HTERT RPE-1 (cell line): Measurements from ENCODE around the gene RRAS.
"Not testable (repeated sequence)": the region's sequence is repeated elsewhere in the genome, so short reads cannot be mapped to it uniquely, and the experiment has no call there.

Experiments
- in situ Hi-C: fragments of 300-500 bp; cut with MboI; formaldehyde crosslinking; loops from 4 replicates; pipeline ENCODE4 v1.14.3; 2020; ENCODE audit warnings: low sequenced_read_pairs

Gene RRAS

DNA sequence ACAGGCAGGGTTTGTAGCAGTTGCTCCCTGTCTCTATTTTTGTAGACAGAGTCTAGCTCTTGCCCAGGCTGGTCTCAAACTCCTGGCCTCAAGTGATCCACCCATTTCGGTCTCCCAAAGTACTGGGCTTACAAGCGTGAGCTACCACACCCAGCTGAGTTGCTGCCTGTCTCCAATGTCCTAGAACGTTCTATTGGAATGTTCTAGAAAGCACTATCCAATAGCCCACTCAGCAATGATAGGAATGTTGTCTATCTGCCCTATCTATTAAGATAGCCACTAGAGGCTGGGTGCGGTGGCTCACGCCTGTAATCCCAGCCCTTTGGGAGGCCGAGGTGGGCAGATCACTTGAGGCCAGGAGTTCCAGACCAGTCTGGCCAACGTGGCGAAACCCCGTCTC lies 6.7 kb downstream of the RRAS start:
- in situ Hi-C loops: not testable (repeated sequence)

DNA sequence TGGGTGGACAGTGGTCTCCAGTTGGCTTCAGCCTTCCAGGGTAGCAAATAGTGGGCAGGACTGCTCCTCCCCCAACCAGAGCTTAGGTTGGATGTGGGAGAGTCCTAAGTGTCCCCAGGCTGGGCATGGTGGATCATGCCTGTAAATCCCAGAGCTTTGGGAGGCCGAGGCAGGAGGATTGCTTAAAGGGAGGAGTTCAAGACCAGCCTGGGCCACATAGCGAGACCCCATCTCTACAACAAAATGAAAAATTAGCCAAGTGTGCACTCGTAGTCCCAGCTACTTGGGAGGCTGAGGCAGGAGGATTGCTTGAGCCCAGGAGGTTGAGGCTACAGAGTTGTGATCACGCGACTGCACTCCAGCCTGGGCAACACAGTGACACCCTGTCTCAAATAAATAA lies 7.4 kb downstream of the RRAS start:
- in situ Hi-C loops: no loop called here

DNA sequence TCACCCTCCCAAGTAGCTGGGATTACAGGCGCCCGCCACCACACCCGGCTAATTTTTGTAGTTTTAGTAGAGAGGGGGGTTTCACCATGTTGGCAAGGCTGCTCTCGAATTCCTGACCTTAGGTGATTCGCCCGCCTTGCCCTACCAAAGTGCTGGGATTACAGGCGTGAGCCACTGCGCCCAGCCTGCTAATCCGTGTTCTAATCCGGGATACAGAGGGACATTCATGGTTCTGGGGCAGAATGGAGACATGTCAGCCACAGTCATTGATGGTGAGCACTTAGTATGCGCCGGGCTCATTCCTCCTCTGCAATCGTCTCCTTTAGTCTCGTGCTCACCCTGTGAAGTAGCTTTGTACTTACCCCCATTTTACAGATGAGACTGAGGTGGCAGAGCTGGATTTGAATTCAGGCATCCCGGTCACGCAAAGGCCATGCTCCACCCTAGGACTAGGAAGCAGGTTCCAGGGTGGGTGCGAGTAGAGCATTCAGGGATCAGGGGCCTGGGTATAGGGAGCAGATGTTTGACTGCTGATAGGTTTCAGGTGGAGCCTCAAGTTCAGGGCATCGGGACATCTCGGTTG lies 8.2 kb downstream of the RRAS start:
- in situ Hi-C loops: no loop called here

- in situ Hi-C loops: no loop called here
Observed at GRCh38 chr19:49631014-49631588, 8.8 kb downstream of the RRAS start.

GRCh38 chr19:49629659-49630058 lies 10.3 kb downstream of the RRAS start:
- in situ Hi-C loops: no loop called here

DNA sequence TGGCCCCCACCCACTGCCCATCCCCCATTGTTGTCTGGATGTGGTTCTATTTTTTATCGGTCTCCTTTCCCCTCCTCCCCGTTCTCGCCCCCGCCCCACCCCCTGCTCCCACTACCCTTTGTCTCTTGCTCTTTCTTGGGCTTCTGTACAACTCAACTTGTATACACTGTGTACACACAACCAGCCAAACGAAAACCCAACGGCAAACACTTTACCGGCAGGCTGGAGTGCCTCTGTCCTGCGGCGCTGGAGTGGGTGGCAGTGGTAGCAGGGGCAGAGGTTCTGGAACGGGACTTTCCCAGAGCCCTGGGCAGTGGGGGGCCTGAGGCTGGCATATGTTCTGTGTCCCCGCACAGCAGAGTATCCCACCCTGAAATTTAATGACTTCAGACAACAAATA lies 13.7 kb downstream of the RRAS start:
- in situ Hi-C loops: no loop called here

- in situ Hi-C loops: no loop called here
Observed at GRCh38 chr19:49624967-49625910, 14.7 kb downstream of the RRAS start.

GRCh38 chr19:49617860-49618259 lies 22.1 kb downstream of the RRAS start:
- in situ Hi-C loops: not testable (repeated sequence)

DNA sequence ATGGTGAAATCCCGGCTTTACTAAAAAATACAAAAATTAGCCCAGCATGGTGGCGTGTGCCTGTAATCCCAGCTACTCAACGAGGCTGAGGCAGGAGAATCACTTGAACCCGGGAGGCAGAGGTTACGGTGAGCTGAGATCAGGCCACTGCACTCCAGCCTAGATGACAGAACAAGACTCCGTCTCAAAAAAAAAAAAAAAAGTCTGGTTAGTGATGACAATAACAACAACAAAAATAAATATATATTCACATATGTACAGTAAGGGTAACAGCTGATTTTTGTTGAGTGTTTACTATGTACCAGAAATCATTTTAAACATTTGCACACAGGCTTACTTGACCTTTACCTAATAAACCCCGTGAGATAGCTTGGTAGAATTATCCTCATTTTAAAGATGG lies 23.0 kb downstream of the RRAS start:
- in situ Hi-C loops: no loop called here

DNA sequence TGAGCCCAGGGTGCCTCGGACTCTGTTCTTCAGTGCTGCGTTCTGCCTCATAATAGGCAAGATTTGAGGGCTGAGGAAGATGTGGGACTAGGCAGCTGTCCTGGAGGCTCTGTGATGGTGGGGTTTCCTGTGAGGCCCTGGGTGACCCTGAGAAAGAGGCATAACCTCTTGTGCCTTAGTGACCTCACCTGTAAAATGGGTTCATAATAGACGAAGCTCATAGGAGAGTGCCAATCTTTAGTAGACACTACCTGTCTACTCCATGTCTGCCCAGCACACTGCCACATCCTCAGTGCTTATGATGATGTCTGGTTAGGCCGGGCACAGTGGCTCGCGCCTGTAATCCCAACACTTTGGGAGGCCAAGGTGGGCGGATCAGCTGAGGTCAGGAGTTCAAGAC lies 23.4 kb downstream of the RRAS start:
- in situ Hi-C loops: no loop called here

DNA sequence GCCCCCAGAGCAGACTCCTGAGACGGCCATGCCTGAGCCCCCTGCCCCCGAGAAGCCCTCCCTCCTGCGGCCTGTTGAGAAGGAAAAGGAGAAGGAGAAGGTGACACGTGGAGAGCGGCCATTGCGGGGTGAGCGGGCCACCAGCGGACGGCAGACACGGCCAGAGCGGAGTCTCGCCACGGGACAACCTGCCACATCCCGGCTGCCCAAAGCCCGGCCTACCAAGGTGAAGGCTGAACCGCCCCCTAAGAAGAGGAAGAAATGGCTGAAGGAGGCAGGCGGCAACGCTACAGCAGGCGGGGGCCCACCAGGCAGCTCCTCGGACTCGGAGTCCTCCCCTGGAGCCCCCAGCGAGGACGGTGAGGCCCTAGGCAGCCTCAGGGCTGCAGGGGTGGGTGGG lies 24.1 kb downstream of the RRAS start:
- in situ Hi-C loops: no loop called here

DNA sequence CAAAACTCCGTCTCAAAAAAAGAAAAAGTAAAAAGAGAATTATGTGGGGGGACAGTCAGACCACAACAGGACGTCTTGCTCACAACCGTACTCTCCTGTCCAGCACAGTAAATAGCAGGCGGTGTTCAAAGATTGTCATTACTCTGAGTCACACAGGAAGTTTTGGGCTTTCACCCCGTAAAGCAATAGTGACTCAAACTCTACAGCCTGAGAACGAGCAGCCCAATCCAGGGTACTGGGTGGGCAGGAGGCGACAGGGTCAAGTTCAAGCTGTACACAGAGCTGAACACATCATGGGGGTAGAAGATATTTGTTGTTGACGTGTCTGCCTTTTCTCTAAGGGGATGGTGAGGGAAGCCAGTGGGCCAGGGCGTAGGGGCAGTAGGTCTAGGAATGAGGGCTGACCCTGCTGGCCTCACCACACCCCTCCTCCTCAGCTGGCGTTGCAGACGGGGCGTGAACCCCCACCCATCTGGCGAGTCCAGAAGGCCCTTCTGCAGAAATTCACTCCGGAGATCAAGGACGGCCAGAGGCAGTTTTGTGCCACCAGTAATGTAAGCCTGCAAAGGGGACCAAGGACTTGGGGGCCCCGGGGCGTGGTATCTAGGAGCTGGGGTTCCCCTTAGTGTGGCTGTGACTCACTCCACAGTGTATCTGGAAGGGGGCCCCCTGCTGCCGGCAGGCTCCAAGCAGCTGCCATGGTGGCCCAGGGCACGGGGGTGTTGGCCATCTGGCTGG lies 25.7 kb downstream of the RRAS start:
- in situ Hi-C loops: no loop called here

DNA sequence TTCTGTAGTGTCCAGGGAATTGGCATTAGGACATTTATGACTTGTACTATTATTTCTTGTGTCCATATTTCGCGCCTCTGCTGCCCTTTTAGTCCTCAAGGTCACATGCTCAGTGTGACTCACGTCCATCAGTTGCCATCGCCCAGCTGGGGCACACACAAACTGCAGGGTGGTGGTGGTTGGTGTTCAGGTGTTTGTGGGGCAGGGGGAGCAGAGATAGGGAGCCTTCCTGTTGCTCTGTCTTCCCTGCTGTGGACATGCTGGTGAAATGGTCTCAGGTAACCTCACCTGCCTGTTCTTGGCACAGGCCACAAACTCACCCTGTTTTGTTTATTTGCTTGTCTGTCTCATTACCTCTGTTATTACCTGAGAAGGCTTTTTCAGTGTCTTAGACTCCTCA lies 26.6 kb downstream of the RRAS start:
- in situ Hi-C loops: no loop called here

- in situ Hi-C loops: no loop called here
Observed at GRCh38 chr19:49609499-49610092, 30.3 kb downstream of the RRAS start.

DNA sequence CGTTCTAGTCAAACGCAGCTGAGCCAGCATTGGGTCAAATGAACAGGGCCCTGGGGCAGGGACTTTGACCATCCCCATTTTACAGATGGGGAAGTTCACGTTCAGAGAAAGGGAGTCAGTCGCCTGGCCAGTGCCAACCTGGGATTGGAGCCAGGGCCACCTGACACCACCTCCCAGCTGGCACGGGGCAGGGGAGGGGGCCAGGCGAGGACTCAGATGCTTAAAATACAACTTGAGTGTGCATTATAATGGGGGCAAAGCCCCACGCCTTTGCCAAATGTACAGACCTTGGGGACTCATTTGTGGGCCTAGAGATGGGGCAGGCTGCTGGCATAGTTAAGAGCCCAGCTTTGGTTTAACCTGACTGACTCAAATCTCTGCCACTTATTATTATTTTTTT lies 34.3 kb downstream of the RRAS start:
- in situ Hi-C loops: no loop called here

GRCh38 chr19:49602806-49603205 lies 37.1 kb downstream of the RRAS start:
- in situ Hi-C loops: no loop called here

GRCh38 chr19:49601482-49602038 lies 38.4 kb downstream of the RRAS start:
- in situ Hi-C loops: no loop called here

GRCh38 chr19:49599378-49600295 lies 40.3 kb downstream of the RRAS start:
- in situ Hi-C loops: no loop called here

GRCh38 chr19:49597703-49597974 lies 42.3 kb downstream of the RRAS start:
- in situ Hi-C loops: no loop called here
